Measurements from ENCODE around the gene HAPLN2. TPM values are rescaled to one million over a fixed set of nuclear protein-coding genes. Genes with fewer than 3 reads are reported as not detected.
"Not testable (repeated sequence)": the region's sequence is repeated elsewhere in the genome, so short reads cannot be mapped to it uniquely, and the experiment has no call there.

HAPLN2 gene
- total and polyA plus RNA-seq, 2 of the 8 experiments (the other 6 are each of a cell fraction or from before 2014, with no cell fraction given), result 0.19 to 0.51 TPM

GRCh38 chr1:156610072-156610471 lies 9.1 kb upstream of the HAPLN2 start:
- CTCF ChIA-PET (ENCODE audit: partially characterized antibody), result interaction anchor here (0.6 to 6.7 kb wide), 9 partner anchors 9 to 39 kb away, joined by 3 to 80 read pairs (median 4); partner anchors contain the start of genes HAPLN2 and TTC24
- H3K4ac ChIP-seq (replicated peaks; ENCODE audit: insufficient read length, low read depth, low read length); H2AK5ac ChIP-seq (ENCODE audit: low read depth, low read length); H2BK20ac ChIP-seq (ENCODE audit: low read length); H4K5ac ChIP-seq (ENCODE audit: insufficient read length, low read depth, low read length); H2BK15ac ChIP-seq (ENCODE audit: low read length); H3K4me2 ChIP-seq (ENCODE audit: insufficient read depth in 1 of 2, low read depth in 2 of 2, low read length in 2 of 2); H3K27me3 ChIP-seq (replicated peaks in 1 of 4; ENCODE audit: control insufficient read depth in 3 of 4, extremely low read depth in 1 of 4, insufficient read depth in 3 of 4, low read length in 3 of 4); H4K8ac ChIP-seq (ENCODE audit: extremely low read depth, insufficient read depth, low read length); H3K23ac ChIP-seq (ENCODE audit: insufficient read length); H3K14ac ChIP-seq (ENCODE audit: insufficient read length); H3K56ac ChIP-seq (replicated peaks; ENCODE audit: insufficient read length, low read depth, low read length); H3K79me2 ChIP-seq (ENCODE audit: control insufficient read depth in 1 of 2, insufficient read depth in 2 of 2, low read length in 2 of 2); H3K9me3 ChIP-seq (ENCODE audit: insufficient read depth in 2 of 2, low read depth in 1 of 2, low read length in 1 of 2); H3K79me1 ChIP-seq (ENCODE audit: low read depth, low read length); H2BK5ac ChIP-seq (ENCODE audit: low read depth, low read length); H4K20me1 ChIP-seq (replicated peaks in 1 of 2; ENCODE audit: control insufficient read depth in 1 of 2, insufficient read depth in 2 of 2, low read length in 2 of 2); H3K23me2 ChIP-seq (ENCODE audit: low read depth, low read length); H3K18ac ChIP-seq (ENCODE audit: extremely low read depth, low read length); FAIRE-seq; H3K36me3 ChIP-seq (ENCODE audit: control insufficient read depth in 2 of 4, insufficient read depth in 4 of 4, low read length in 3 of 4); H4K91ac ChIP-seq (replicated peaks; ENCODE audit: insufficient read length, low read length); H2BK120ac ChIP-seq (replicated peaks; ENCODE audit: low read depth, low read length); H3K4me1 ChIP-seq (replicated peaks in 1 of 4; ENCODE audit: control insufficient read depth in 3 of 4, insufficient read depth in 4 of 4, low read length in 3 of 4); H2BK12ac ChIP-seq (ENCODE audit: low read depth, low read length); H2AFZ ChIP-seq (ENCODE audit: low read length); H3K9ac ChIP-seq (replicated peaks in 1 of 4; ENCODE audit: extremely low read depth in 1 of 4, low read depth in 3 of 4, low read length in 3 of 4); POLR2A ChIA-PET (ENCODE audit: partially characterized antibody); DNase-seq (ENCODE audit: low read depth in 1 of 2, low spot score in 2 of 2); H3K4me3 ChIP-seq (ENCODE audit: extremely low read depth in 1 of 4, insufficient read depth in 2 of 4, low read depth in 3 of 4, low read length in 4 of 4); H3K27ac ChIP-seq (ENCODE audit: low read depth, low read length): not testable (repeated sequence)
- 89% methylated on average over 9 of the region's 9 CpGs; no CpG with 5 or more reads in 1 of the 2 experiments for WGBS, 2 experiments (ENCODE audit: extremely low coverage in 1 of 2, insufficient coverage in 1 of 2, insufficient read length in 1 of 2, insufficient replicate concordance in 2 of 2, low coverage in 1 of 2, low lambda C conversion rate in 2 of 2, missing lambda C conversion rate in 1 of 2)

Measured in H1 (cell line).